ENCODE measurements around the gene SLC6A9. TPM values are rescaled to one million over a fixed set of nuclear protein-coding genes. Genes with fewer than 3 reads are reported as not detected.

Gene SLC6A9
- total RNA-seq, 1 experiment from 2014 or later, result 12.8 TPM

GRCh38 chr1:43961692-43962091 is 69.6 kb downstream of the SLC6A9 start:
- H3K9ac ChIP-seq (ENCODE audit: low read length), result no peak overlapping the region
- DNase-seq (ENCODE audit: low read depth, low spot score), result no peak
- H3K4me1 ChIP-seq (ENCODE audit: control insufficient read depth in 1 of 2, insufficient read depth in 2 of 2, low read length in 2 of 2), result no peaks in the 10 kb centered on the region
- H3K4me2 ChIP-seq (ENCODE audit: low read length), result no peak overlapping the region
- ATAC-seq, result no peak
- no peak for TF ChIP-seq CEBPB (IDR thresholded peaks at IDR 0.05; ENCODE audit: low read depth)
- no peak for TF ChIP-seq YY1 (IDR thresholded peaks at IDR 0.05; ENCODE audit: extremely low read depth, insufficient replicate concordance, low read depth, low read length)
- no peak for TF ChIP-seq FOSL1 (IDR thresholded peaks at IDR 0.05; ENCODE audit: low read depth)
- TF ChIP-seq TCF7L2 (IDR thresholded peaks at IDR 0.05; ENCODE audit: borderline replicate concordance, extremely low read depth, insufficient read depth, insufficient read length), result no peak
- TF ChIP-seq POLR2A (IDR thresholded peaks at IDR 0.05; ENCODE audit: borderline replicate concordance, extremely low read depth, insufficient read depth, insufficient read length), result no peak
- no peak for TF ChIP-seq SRF (IDR thresholded peaks at IDR 0.05; ENCODE audit: low read depth)
- TF ChIP-seq EZH2 (IDR thresholded peaks at IDR 0.05), result no peak
- no peak for TF ChIP-seq MAX (IDR thresholded peaks at IDR 0.05)
- no peak for TF ChIP-seq EGR1 (IDR thresholded peaks at IDR 0.05; ENCODE audit: low read depth)
- no peak for TF ChIP-seq EZH2phosphoT487 (IDR thresholded peaks at IDR 0.05; ENCODE audit: borderline replicate concordance)
- TF ChIP-seq, protein P1, sequence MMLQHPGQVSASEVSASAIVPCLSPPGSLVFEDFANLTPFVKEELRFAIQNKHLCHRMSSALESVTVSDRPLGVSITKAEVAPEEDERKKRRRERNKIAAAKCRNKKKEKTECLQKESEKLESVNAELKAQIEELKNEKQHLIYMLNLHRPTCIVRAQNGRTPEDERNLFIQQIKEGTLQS (IDR thresholded peaks at IDR 0.05), result no peak
- TF ChIP-seq CBX3 (IDR thresholded peaks at IDR 0.05; ENCODE audit: low read depth), result no peak
- no peak for TF ChIP-seq ELF1 (IDR thresholded peaks at IDR 0.05; ENCODE audit: borderline replicate concordance, low read depth)
- no peak for TF ChIP-seq CTCF (IDR thresholded peaks at IDR 0.05 in 2 of 3, conservative IDR thresholded peaks at IDR 0.05 in 1 of 3; ENCODE audit: borderline replicate concordance in 1 of 3, insufficient read depth in 1 of 3, low read depth in 2 of 3, low read length in 2 of 3)
- no peak for TF ChIP-seq RAD21 (IDR thresholded peaks at IDR 0.05; ENCODE audit: low read depth)
- TF ChIP-seq JUND (IDR thresholded peaks at IDR 0.05), result no peak
- no peak for TF ChIP-seq ZFX (IDR thresholded peaks at IDR 0.05)
- no peak for TF ChIP-seq SP1 (IDR thresholded peaks at IDR 0.05; ENCODE audit: low read depth)
- no peak for TF ChIP-seq SIN3A (IDR thresholded peaks at IDR 0.05; ENCODE audit: low read depth)
- TF ChIP-seq, protein P2, sequence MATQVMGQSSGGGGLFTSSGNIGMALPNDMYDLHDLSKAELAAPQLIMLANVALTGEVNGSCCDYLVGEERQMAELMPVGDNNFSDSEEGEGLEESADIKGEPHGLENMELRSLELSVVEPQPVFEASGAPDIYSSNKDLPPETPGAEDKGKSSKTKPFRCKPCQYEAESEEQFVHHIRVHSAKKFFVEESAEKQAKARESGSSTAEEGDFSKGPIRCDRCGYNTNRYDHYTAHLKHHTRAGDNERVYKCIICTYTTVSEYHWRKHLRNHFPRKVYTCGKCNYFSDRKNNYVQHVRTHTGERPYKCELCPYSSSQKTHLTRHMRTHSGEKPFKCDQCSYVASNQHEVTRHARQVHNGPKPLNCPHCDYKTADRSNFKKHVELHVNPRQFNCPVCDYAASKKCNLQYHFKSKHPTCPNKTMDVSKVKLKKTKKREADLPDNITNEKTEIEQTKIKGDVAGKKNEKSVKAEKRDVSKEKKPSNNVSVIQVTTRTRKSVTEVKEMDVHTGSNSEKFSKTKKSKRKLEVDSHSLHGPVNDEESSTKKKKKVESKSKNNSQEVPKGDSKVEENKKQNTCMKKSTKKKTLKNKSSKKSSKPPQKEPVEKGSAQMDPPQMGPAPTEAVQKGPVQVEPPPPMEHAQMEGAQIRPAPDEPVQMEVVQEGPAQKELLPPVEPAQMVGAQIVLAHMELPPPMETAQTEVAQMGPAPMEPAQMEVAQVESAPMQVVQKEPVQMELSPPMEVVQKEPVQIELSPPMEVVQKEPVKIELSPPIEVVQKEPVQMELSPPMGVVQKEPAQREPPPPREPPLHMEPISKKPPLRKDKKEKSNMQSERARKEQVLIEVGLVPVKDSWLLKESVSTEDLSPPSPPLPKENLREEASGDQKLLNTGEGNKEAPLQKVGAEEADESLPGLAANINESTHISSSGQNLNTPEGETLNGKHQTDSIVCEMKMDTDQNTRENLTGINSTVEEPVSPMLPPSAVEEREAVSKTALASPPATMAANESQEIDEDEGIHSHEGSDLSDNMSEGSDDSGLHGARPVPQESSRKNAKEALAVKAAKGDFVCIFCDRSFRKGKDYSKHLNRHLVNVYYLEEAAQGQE (IDR thresholded peaks at IDR 0.05; ENCODE audit: low read depth), result no peak
- ChIA-PET RAD21 (ENCODE audit: low non-redundant PET in 1 of 2, low total read pairs in 2 of 2, uncharacterized antibody in 2 of 2, unreplicated experiment in 2 of 2) (no interaction called here), CTCF (no interaction called here), POLR2A (no interaction called here)
- H2AFZ ChIP-seq (ENCODE audit: low read depth, low read length, poor library complexity, severe bottlenecking), result no peak overlapping the region
- H3K79me2 ChIP-seq (ENCODE audit: insufficient read depth, low read length), result no peaks in the 10 kb centered on the region
- no peak overlapping the region for H3K27ac ChIP-seq (ENCODE audit: low read depth, low read length)
- intact Hi-C loops (cut with micrococcal nuclease), result no loop called here
- H3K4me3 ChIP-seq (replicated peaks in 1 of 2; ENCODE audit: low read depth in 1 of 2, low read length in 2 of 2), result no peak overlapping the region
- no peaks in the 10 kb centered on the region for H4K20me1 ChIP-seq (ENCODE audit: insufficient read depth)
- H3K36me3 ChIP-seq (ENCODE audit: control insufficient read depth in 1 of 2, insufficient read depth in 2 of 2, low read length in 2 of 2), result peaks cover 0 to 4% of the 10 kb centered on the region in 2 experiments; a peak in 2 of 4 replicates
- H3K9me3 ChIP-seq (ENCODE audit: control insufficient read depth in 1 of 2, insufficient read depth in 1 of 2, low read depth in 1 of 2, low read length in 2 of 2), result no peaks in the 10 kb centered on the region
- H3K9me2 ChIP-seq (ENCODE audit: insufficient read depth), result no peaks in the 10 kb centered on the region
- no peaks in the 10 kb centered on the region for H3K27me3 ChIP-seq (ENCODE audit: insufficient read depth, low read length)
- BruUV-seq (replicated peaks), result no TSS peak

Data from HCT116 (cell line).